G401.6 (cell line): ENCODE measurements around the gene FAM118B.
"Not testable (repeated sequence)": the region's sequence is repeated elsewhere in the genome, so short reads cannot be mapped to it uniquely, and the experiment has no call there.

Experiments used
- FAIRE-seq: peaks from 2 replicates; lab custom pipeline; 2012; peaks lifted over from hg19 to GRCh38; lab: Jason Lieb, UNC

Gene FAM118B

GRCh38 chr11:126219547-126219946 lies 8.0 kb downstream of the FAM118B start:
- FAIRE-seq = no peak

- FAIRE-seq = no peak
Measured at GRCh38 chr11:126224647-126225294, 13.2 kb downstream of the FAM118B start.

- FAIRE-seq = no peak
Measured at GRCh38 chr11:126225295-126225665, 13.7 kb downstream of the FAM118B start.

- no peak for FAIRE-seq
Measured at GRCh38 chr11:126226334-126227084, 14.9 kb downstream of the FAM118B start.

GRCh38 chr11:126229858-126230540 lies 18.4 kb downstream of the FAM118B start:
- FAIRE-seq = no peak

- no peak for FAIRE-seq
Measured at GRCh38 chr11:126231725-126232459, 20.3 kb downstream of the FAM118B start.

- FAIRE-seq = peak; percentile 78
Measured at GRCh38 chr11:126232683-126233082, 21.1 kb downstream of the FAM118B start.

GRCh38 chr11:126233391-126233790 lies 21.8 kb downstream of the FAM118B start:
- no peak for FAIRE-seq

- FAIRE-seq = no peak
Measured at GRCh38 chr11:126246636-126247035, 35.1 kb downstream of the FAM118B start.

- no peak for FAIRE-seq
Measured at GRCh38 chr11:126253265-126253664, 41.7 kb downstream of the FAM118B start.

GRCh38 chr11:126254819-126255218 lies 43.2 kb downstream of the FAM118B start:
- no peak for FAIRE-seq

- FAIRE-seq = not testable (repeated sequence)
Measured at GRCh38 chr11:126255507-126255906, 43.9 kb downstream of the FAM118B start.

GRCh38 chr11:126256216-126256615 lies 44.6 kb downstream of the FAM118B start:
- no peak for FAIRE-seq

GRCh38 chr11:126257144-126257543 lies 45.6 kb downstream of the FAM118B start:
- no peak for FAIRE-seq

- no peak for FAIRE-seq
Measured at GRCh38 chr11:126257764-126258163, 46.2 kb downstream of the FAM118B start.

GRCh38 chr11:126262216-126262615 lies 50.6 kb downstream of the FAM118B start:
- FAIRE-seq = no peak

GRCh38 chr11:126263489-126263888 lies 51.9 kb downstream of the FAM118B start:
- FAIRE-seq = no peak

- FAIRE-seq = no peak
Measured at GRCh38 chr11:126265811-126266210, 54.2 kb downstream of the FAM118B start.

- FAIRE-seq = no peak
Measured at GRCh38 chr11:126267650-126268049, 56.1 kb downstream of the FAM118B start.

GRCh38 chr11:126268361-126268707 lies 56.8 kb downstream of the FAM118B start:
- no peak for FAIRE-seq

- peak; percentile 98 for FAIRE-seq
Measured at GRCh38 chr11:126268708-126269579, 57.4 kb downstream of the FAM118B start, which contains the start of the genes FOXRED1 and SRPRA. FOXRED1 (plus strand) TSS chr11:126269154; CDS start chr11:126269207, 53 bp downstream. SRPRA (minus strand) TSS chr11:126268895; CDS start chr11:126268804, 91 bp downstream.
